ENCODE results near the gene GLB1L3.

GLB1L3 gene

DNA sequence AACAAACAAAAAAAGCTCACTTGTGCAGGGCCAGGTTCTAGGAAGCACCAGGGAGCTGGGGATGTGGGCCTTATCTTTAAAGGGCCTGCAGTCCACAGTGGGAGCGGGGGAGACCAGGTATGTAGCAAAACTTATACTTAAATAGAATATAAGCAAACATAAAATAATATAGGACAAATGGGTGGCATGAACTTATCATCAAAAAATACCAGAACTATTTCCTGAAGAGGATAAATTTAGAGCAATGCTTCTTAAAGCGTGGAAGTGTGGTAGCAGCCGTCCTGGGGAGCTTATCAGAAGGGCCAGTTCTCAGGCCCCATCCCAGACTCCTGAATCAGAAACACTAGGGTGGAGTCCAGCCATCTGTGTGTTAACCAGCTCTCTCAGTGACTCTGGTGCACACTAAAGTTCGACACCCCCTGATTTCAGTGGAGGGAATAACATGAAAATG lies 42.4 kb upstream of the GLB1L3 start:
- Histone ChIP-seq H2AFZ (ENCODE audit: low read length) (no peak overlapping the region), H3K79me2 (ENCODE audit: insufficient read depth, low read length) (peaks cover 44% of the 10 kb centered on the region), H3K9me2 (replicated peaks; ENCODE audit: low read depth, low read length) (no peaks in the 10 kb centered on the region), H3K36me3 (ENCODE audit: insufficient read depth, low read length) (peaks cover 15% of the 10 kb centered on the region; the same call in 1 of the 2 replicates), H4K20me1 (ENCODE audit: insufficient read depth, low read length, poor library complexity, severe bottlenecking) (peaks cover 19% of the 10 kb centered on the region), H3K27me3 (ENCODE audit: insufficient read depth, low read length, poor library complexity, severe bottlenecking) (no peaks in the 10 kb centered on the region), H3F3A (ENCODE audit: low read depth) (no peaks in the 10 kb centered on the region), H3K4me3 (ENCODE audit: low read length, poor library complexity, severe bottlenecking) (no peak overlapping the region), H3K4me1 (ENCODE audit: insufficient read depth, low read length, poor library complexity, severe bottlenecking) (peaks cover 46% of the 10 kb centered on the region), H3K9ac (ENCODE audit: low read depth, low read length, poor library complexity, severe bottlenecking) (no peak overlapping the region), H3K9me3 (ENCODE audit: insufficient read depth, low read depth, low read length) (no peaks in the 10 kb centered on the region), H3K4me2 (ENCODE audit: low read depth, low read length, poor library complexity, severe bottlenecking) (no peak overlapping the region)
- TF ChIP-seq EZH2phosphoT487 (IDR thresholded peaks at IDR 0.05; ENCODE audit: borderline replicate concordance): no peak
- TF ChIP-seq, protein P1, sequence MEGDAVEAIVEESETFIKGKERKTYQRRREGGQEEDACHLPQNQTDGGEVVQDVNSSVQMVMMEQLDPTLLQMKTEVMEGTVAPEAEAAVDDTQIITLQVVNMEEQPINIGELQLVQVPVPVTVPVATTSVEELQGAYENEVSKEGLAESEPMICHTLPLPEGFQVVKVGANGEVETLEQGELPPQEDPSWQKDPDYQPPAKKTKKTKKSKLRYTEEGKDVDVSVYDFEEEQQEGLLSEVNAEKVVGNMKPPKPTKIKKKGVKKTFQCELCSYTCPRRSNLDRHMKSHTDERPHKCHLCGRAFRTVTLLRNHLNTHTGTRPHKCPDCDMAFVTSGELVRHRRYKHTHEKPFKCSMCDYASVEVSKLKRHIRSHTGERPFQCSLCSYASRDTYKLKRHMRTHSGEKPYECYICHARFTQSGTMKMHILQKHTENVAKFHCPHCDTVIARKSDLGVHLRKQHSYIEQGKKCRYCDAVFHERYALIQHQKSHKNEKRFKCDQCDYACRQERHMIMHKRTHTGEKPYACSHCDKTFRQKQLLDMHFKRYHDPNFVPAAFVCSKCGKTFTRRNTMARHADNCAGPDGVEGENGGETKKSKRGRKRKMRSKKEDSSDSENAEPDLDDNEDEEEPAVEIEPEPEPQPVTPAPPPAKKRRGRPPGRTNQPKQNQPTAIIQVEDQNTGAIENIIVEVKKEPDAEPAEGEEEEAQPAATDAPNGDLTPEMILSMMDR (conservative IDR thresholded peaks at IDR 0.05; ENCODE audit: low read length): no peak

- Histone ChIP-seq H3K9ac (ENCODE audit: low read depth, low read length, poor library complexity, severe bottlenecking) (no peak overlapping the region), H2AFZ (ENCODE audit: low read length) (no peak overlapping the region), H4K20me1 (ENCODE audit: insufficient read depth, low read length, poor library complexity, severe bottlenecking) (peaks cover 9% of the 10 kb centered on the region), H3K4me3 (ENCODE audit: low read length, poor library complexity, severe bottlenecking) (no peak overlapping the region), H3K79me2 (ENCODE audit: insufficient read depth, low read length) (peaks cover 28% of the 10 kb centered on the region), H3F3A (ENCODE audit: low read depth) (no peaks in the 10 kb centered on the region), H3K27me3 (ENCODE audit: insufficient read depth, low read length, poor library complexity, severe bottlenecking) (no peaks in the 10 kb centered on the region), H3K36me3 (ENCODE audit: insufficient read depth, low read length) (peaks cover 29% of the 10 kb centered on the region; the same call in 1 of the 2 replicates), H3K9me3 (ENCODE audit: insufficient read depth, low read depth, low read length) (no peaks in the 10 kb centered on the region), H3K4me1 (ENCODE audit: insufficient read depth, low read length, poor library complexity, severe bottlenecking) (peaks cover 29% of the 10 kb centered on the region), H3K4me2 (ENCODE audit: low read depth, low read length, poor library complexity, severe bottlenecking) (no peak overlapping the region), H3K9me2 (replicated peaks; ENCODE audit: low read depth, low read length) (no peaks in the 10 kb centered on the region)
- TF ChIP-seq EZH2phosphoT487 (IDR thresholded peaks at IDR 0.05; ENCODE audit: borderline replicate concordance): no peak
- TF ChIP-seq, protein P1 (conservative IDR thresholded peaks at IDR 0.05; ENCODE audit: low read length): no peak
Observed at GRCh38 chr11:134235399-134235798, 40.8 kb upstream of the GLB1L3 start.

DNA sequence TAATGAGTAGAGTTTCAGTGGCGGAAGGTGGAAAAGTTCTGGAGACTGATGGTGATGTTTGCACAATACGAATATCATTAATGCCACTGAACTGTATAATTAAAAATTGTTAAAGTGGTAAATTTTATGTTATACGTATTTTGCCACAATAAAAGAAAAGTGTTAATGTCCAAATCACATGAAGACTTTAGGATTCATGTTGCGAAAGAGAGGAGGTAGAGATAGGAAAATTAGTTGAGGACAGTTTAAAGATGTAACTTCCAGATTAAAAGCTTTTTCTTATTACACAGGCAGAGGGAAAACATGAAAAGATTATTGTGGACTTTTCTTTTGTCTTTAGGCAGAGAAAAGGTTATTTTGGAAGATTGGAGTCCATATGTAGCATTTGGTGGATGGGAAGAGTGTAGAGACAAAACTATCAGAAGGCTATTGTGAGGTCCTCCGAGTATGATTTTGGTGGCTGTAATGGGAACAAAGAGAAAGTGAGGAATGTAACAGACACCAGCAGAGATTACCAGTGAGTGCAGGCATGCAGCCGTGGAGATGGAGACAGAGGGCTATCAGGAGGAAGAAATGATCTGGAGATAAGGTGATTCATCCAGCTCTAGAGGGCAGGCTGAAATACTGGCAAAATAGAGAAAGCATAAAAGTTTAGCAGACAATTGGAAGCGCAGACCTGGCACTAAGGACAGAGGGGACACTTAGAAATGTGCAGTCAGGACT lies 39.2 kb upstream of the GLB1L3 start:
- Histone ChIP-seq H3K9ac (ENCODE audit: low read depth, low read length, poor library complexity, severe bottlenecking) (no peak overlapping the region), H3K9me2 (replicated peaks; ENCODE audit: low read depth, low read length) (no peaks in the 10 kb centered on the region), H3K27me3 (ENCODE audit: insufficient read depth, low read length, poor library complexity, severe bottlenecking) (no peaks in the 10 kb centered on the region), H2AFZ (ENCODE audit: low read length) (no peak overlapping the region), H4K20me1 (ENCODE audit: insufficient read depth, low read length, poor library complexity, severe bottlenecking) (peaks cover 5% of the 10 kb centered on the region), H3K4me3 (ENCODE audit: low read length, poor library complexity, severe bottlenecking) (no peak overlapping the region), H3F3A (ENCODE audit: low read depth) (no peaks in the 10 kb centered on the region), H3K9me3 (ENCODE audit: insufficient read depth, low read depth, low read length) (no peaks in the 10 kb centered on the region), H3K4me2 (ENCODE audit: low read depth, low read length, poor library complexity, severe bottlenecking) (no peak overlapping the region), H3K4me1 (ENCODE audit: insufficient read depth, low read length, poor library complexity, severe bottlenecking) (peaks cover 14% of the 10 kb centered on the region), H3K79me2 (ENCODE audit: insufficient read depth, low read length) (peaks cover 12% of the 10 kb centered on the region; the same call in 1 of the 2 replicates), H3K36me3 (ENCODE audit: insufficient read depth, low read length) (peaks cover 42% of the 10 kb centered on the region; the same call in 1 of the 2 replicates)
- TF ChIP-seq, protein P1 (conservative IDR thresholded peaks at IDR 0.05; ENCODE audit: low read length): no peak
- TF ChIP-seq EZH2phosphoT487 (IDR thresholded peaks at IDR 0.05; ENCODE audit: borderline replicate concordance): no peak
